ENCODE results near the gene SRP14.

- peak; percentile 81 to 90 for TF ChIP-seq POLR2A (IDR thresholded peaks at IDR 0.05)
- TF ChIP-seq CTCF (IDR thresholded peaks at IDR 0.05), result peak in 3 of 4 experiments; percentile 9 to 59 (median 32)
Measured at GRCh38 chr15:40038638-40039543, at the start of gene SRP14.
